WTC11 (cell line): ENCODE measurements around the gene GFY.

Source experiments
- CREB1 ChIP-seq: sonication (generic); formaldehyde crosslinking; IDR thresholded peaks from 2 replicates; pipeline ENCODE4 v1.8.0; 2023; ENCODE audit warnings: mild to moderate bottlenecking, missing genetic modification reagents
- CREM ChIP-seq: sonication (generic); formaldehyde crosslinking; IDR thresholded peaks from 2 replicates; pipeline ENCODE4 v1.8.1; 2022; ENCODE audit warnings: mild to moderate bottlenecking, missing genetic modification reagents, moderate library complexity
- CTCF ChIP-seq: fragments of 200-600 bp; IDR thresholded peaks from 2 replicates; pipeline ENCODE4 v1.8.0; 2022; ENCODE audit warnings: antibody characterized with exemption
- E2F1 ChIP-seq: sonication (generic); formaldehyde crosslinking; IDR thresholded peaks from 2 replicates; pipeline ENCODE4 v1.8.0; 2022; ENCODE audit warnings: mild to moderate bottlenecking, missing genetic modification reagents
- JUN ChIP-seq: sonication (generic); formaldehyde crosslinking; IDR thresholded peaks from 2 replicates; pipeline ENCODE4 v1.8.0; 2023; ENCODE audit warnings: mild to moderate bottlenecking, missing genetic modification reagents
- MAX ChIP-seq: sonication (generic); formaldehyde crosslinking; IDR thresholded peaks from 2 replicates; pipeline ENCODE4 v1.8.0; 2022; ENCODE audit warnings: mild to moderate bottlenecking, missing genetic modification reagents
- SP1 ChIP-seq: sonication (generic); formaldehyde crosslinking; conservative IDR thresholded peaks from 2 replicates; pipeline ENCODE4 v1.8.1; 2022; ENCODE audit warnings: missing genetic modification reagents
- TP53 ChIP-seq: sonication (generic); formaldehyde crosslinking; IDR thresholded peaks from 2 replicates; pipeline ENCODE4 v1.8.1; 2023; ENCODE audit warnings: mild to moderate bottlenecking, missing genetic modification reagents
- USF2 ChIP-seq: sonication (generic); formaldehyde crosslinking; IDR thresholded peaks from 2 replicates; pipeline ENCODE4 v1.8.1; 2023; ENCODE audit warnings: mild to moderate bottlenecking, missing genetic modification reagents, moderate library complexity
- ZNF121 ChIP-seq: sonication (generic); formaldehyde crosslinking; IDR thresholded peaks from 2 replicates; pipeline ENCODE4 v1.8.0; 2023; ENCODE audit warnings: missing genetic modification reagents
- TF ChIP-seq, protein P1 (sequence below): sonication (generic); formaldehyde crosslinking; IDR thresholded peaks from 2 replicates; pipeline ENCODE4 v1.8.1; 2022; ENCODE audit warnings: mild to moderate bottlenecking, missing genetic modification reagents, moderate library complexity, borderline replicate concordance
- TF ChIP-seq, protein P2 (sequence below): sonication (generic); formaldehyde crosslinking; IDR thresholded peaks from 2 replicates; pipeline ENCODE4 v1.8.1; 2022; ENCODE audit warnings: low read depth, missing genetic modification reagents, borderline replicate concordance

DNA sequence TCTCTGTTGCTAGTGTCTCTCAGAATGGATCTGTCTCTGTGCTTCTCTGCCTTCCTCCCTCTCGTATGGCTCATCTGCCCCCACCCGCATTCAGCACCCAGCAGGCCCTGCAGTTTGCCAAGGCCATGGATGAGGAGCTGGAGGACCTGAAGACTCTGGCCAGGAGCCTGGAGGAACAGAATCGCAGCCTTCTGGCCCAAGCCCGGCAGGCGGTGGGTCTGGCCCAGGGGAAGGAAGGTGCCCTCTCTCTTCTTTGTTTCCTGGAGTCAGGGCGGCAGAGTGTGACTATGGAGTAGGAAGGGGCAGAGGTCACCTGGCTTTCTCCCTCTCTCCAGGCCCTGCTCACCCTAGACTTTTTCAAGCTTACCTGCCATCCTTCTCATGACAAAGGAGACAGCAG is 26.3 kb upstream of the GFY start:
- TF ChIP-seq, protein P1, sequence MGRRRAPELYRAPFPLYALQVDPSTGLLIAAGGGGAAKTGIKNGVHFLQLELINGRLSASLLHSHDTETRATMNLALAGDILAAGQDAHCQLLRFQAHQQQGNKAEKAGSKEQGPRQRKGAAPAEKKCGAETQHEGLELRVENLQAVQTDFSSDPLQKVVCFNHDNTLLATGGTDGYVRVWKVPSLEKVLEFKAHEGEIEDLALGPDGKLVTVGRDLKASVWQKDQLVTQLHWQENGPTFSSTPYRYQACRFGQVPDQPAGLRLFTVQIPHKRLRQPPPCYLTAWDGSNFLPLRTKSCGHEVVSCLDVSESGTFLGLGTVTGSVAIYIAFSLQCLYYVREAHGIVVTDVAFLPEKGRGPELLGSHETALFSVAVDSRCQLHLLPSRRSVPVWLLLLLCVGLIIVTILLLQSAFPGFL (CRISPR knock-in tag) = no peak
- TF ChIP-seq CTCF = no peak
- no peak for TF ChIP-seq USF2 (CRISPR knock-in tag)
- TF ChIP-seq CREB1 = no peak
- no peak for TF ChIP-seq SP1 (CRISPR knock-in tag)
- TF ChIP-seq TP53 (CRISPR knock-in tag) = no peak
- TF ChIP-seq CREM (CRISPR knock-in tag) = no peak
- TF ChIP-seq, protein P2, sequence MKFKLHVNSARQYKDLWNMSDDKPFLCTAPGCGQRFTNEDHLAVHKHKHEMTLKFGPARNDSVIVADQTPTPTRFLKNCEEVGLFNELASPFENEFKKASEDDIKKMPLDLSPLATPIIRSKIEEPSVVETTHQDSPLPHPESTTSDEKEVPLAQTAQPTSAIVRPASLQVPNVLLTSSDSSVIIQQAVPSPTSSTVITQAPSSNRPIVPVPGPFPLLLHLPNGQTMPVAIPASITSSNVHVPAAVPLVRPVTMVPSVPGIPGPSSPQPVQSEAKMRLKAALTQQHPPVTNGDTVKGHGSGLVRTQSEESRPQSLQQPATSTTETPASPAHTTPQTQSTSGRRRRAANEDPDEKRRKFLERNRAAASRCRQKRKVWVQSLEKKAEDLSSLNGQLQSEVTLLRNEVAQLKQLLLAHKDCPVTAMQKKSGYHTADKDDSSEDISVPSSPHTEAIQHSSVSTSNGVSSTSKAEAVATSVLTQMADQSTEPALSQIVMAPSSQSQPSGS (CRISPR knock-in tag) = no peak
- no peak for TF ChIP-seq ZNF121 (CRISPR knock-in tag)
- TF ChIP-seq MAX (CRISPR knock-in tag) = no peak
- no peak for TF ChIP-seq JUN (CRISPR knock-in tag)
- no peak for TF ChIP-seq E2F1 (CRISPR knock-in tag)
